Aorta (tissue), 5 donors: Measurements from ENCODE around the gene KCNJ1. TPM values are rescaled to one million over a fixed set of nuclear protein-coding genes. Genes with fewer than 3 reads are reported as not detected.

Experiments used
- ATAC-seq: fragments of 200-7000 bp; cut with Tn5 transposase; one replicate; pipeline ENCODE4 v1.9.1; 2022; ENCODE audit warnings: moderate library complexity; ENCODE audit not compliant: low FRiP score
- DNase-seq, 2 donors: peaks; one replicate each; pipeline ENCODE4 v3.0.0-alpha.2; 2020
- H3K27ac ChIP-seq, 2 donors: one replicate each; pipeline ENCODE4 v1.5.1; 2013; ENCODE audit warnings: low read length in 2 of 2, mild to moderate bottlenecking in 2 of 2, moderate library complexity in 2 of 2, control low read depth in 1 of 2, inconsistent platforms in 1 of 2, low read depth in 1 of 2
- H3K27me3 ChIP-seq, 2 donors: one replicate each; pipeline ENCODE4 v1.6.1; 2013; ENCODE audit warnings: control low read depth in 1 of 2, low read length in 1 of 2, mild to moderate bottlenecking in 1 of 2, moderate library complexity in 1 of 2; ENCODE audit not compliant: insufficient read depth in 2 of 2, control insufficient read depth in 1 of 2
- H3K36me3 ChIP-seq, 2 donors: one replicate each; pipeline ENCODE4 v1.6.1; 2013; ENCODE audit warnings: control low read depth in 1 of 2, low read length in 1 of 2, mild to moderate bottlenecking in 1 of 2; ENCODE audit not compliant: insufficient read depth in 2 of 2, control insufficient read depth in 1 of 2
- H3K4me1 ChIP-seq, 2 donors: one replicate each; pipeline ENCODE4 v1.6.1; 2013; ENCODE audit warnings: low read length in 2 of 2, control low read depth in 1 of 2, mild to moderate bottlenecking in 1 of 2, moderate library complexity in 1 of 2; ENCODE audit not compliant: insufficient read depth in 2 of 2, control insufficient read depth in 1 of 2
- H3K4me3 ChIP-seq, 2 donors: one replicate each; pipeline ENCODE4 v1.5.1; 2013; ENCODE audit warnings: low read length in 2 of 2, control low read depth in 1 of 2, mild to moderate bottlenecking in 1 of 2
- H3K9me3 ChIP-seq: one replicate; pipeline ENCODE4 v1.6.1; 2013; ENCODE audit warnings: mild to moderate bottlenecking, low read length; ENCODE audit not compliant: control insufficient read depth
- WGBS, 2 donors: extraction: QIAGEN DNeasy Blood & Tissue Kit; methylation state at CpG; one replicate each; pipeline ENCODE4 v1.1.7; 2013; 5-methylcytosine and 5-hydroxymethylcytosine counted together
- intact Hi-C, 2 donors: fragments of 100-400 bp; cut with DNase I; formaldehyde crosslinking; loops; one replicate each; pipeline versions ENCODE4 v1.14.2 to v1.15.0; 2022
- polyA plus RNA-seq, 2 donors: library from polyadenylated mRNA; stranded (reverse); fragments of 200-250 nt; gene quantifications; one replicate each; pipeline ENCODE4 v1.2.3, GENCODE V29; 2013
- total RNA-seq, 2 donors: library from RNA; stranded (reverse); fragmentation: NEBNext Ultra II Directional; extraction: Animal tissue kit (Norgen Biotek cat#: 25700); gene quantifications; one replicate each; pipeline ENCODE4 v1.2.1, GENCODE V29; 2021
- donor health status: healthy with polysubstance abuse.
- donor health status: Bipolar disorder and iron deficiency.
- donor health status: DM: no; HTN: no; CAD: no.
- donor health status: DM: no; HTN: no; CAD: no.
- donor health status: DM: yes; HTN: yes; CAD: no.

The KCNJ1 gene
- total and polyA plus RNA-seq, 4 donors: 0.19 to 0.24 TPM; not detected in 2

GRCh38 chr11:128802358-128802981 lies 64.6 kb downstream of the KCNJ1 start:
- ATAC-seq: peak; percentile 23
- intact Hi-C loops: no loop called here
- WGBS, 2 donors: 69 to 79% methylated on average over 4 of the region's 4 CpGs

GRCh38 chr11:128800871-128801417 lies 66.2 kb downstream of the KCNJ1 start:
- no peaks in the 10 kb centered on the region for H3K9me3 ChIP-seq
- WGBS, 2 donors: 97 to 98% methylated on average over 8 of the region's 8 CpGs
- no peaks in the 10 kb centered on the region for H3K4me1 ChIP-seq
- no peak for ATAC-seq
- no peak overlapping the region for H3K4me3 ChIP-seq
- DNase-seq: no peak
- no peaks in the 10 kb centered on the region for H3K36me3 ChIP-seq
- intact Hi-C loops: no loop called here
- no peak overlapping the region for H3K27ac ChIP-seq
- no peaks in the 10 kb centered on the region for H3K27me3 ChIP-seq

More at GRCh38 chr11:128802358-128802981, 64.6 kb downstream of the KCNJ1 start:
- no peak for DNase-seq
- Histone ChIP-seq H3K36me3 (no peaks in the 10 kb centered on the region), H3K4me3 (no peak overlapping the region), H3K27ac (no peak overlapping the region), H3K27me3 (no peaks in the 10 kb centered on the region), H3K9me3 (no peaks in the 10 kb centered on the region), H3K4me1 (no peaks in the 10 kb centered on the region)

- intact Hi-C loops: no loop called here
- Histone ChIP-seq H3K4me3 (no peak overlapping the region), H3K4me1 (no peaks in the 10 kb centered on the region), H3K27me3 (no peaks in the 10 kb centered on the region), H3K9me3 (no peaks in the 10 kb centered on the region), H3K27ac (no peak overlapping the region), H3K36me3 (no peaks in the 10 kb centered on the region)
- ATAC-seq (no peak), DNase-seq (no peak)
- WGBS, 2 donors: 93 to 97% methylated on average over 2 of the region's 2 CpGs
These were observed 70.8 kb downstream of the KCNJ1 start for GRCh38 chr11:128796270-128796669.

- Histone ChIP-seq H3K36me3 (no peaks in the 10 kb centered on the region), H3K27ac (no peak overlapping the region), H3K9me3 (no peaks in the 10 kb centered on the region), H3K4me1 (no peaks in the 10 kb centered on the region), H3K4me3 (no peak overlapping the region), H3K27me3 (no peaks in the 10 kb centered on the region)
- ATAC-seq (no peak), DNase-seq (peak in 1 of 2 donors; percentile 64)
- intact Hi-C loops: no loop called here
- WGBS, 2 donors: 24 to 29% methylated on average over 11 of the region's 11 CpGs
These were observed 76.9 kb downstream of the KCNJ1 start for GRCh38 chr11:128790196-128790595.

- Histone ChIP-seq H3K9me3 (no peaks in the 10 kb centered on the region), H3K27me3 (no peaks in the 10 kb centered on the region), H3K4me3 (no peak overlapping the region), H3K36me3 (no peaks in the 10 kb centered on the region), H3K4me1 (no peaks in the 10 kb centered on the region), H3K27ac (no peak overlapping the region)
- intact Hi-C loops: no loop called here
- ATAC-seq (no peak), DNase-seq (no peak)
- WGBS, 2 donors: 89 to 94% methylated on average over 17 of the region's 17 CpGs
These were observed 77.5 kb downstream of the KCNJ1 start for GRCh38 chr11:128789497-128790150.

Other genes starting within 250 kb of the KCNJ1 start
- 10 to 100 TPM; 32.5 to 65.0 TPM for gene FLI1, start 173.2 kb downstream of the KCNJ1 start, total RNA-seq
- 1 to 10 TPM; 4.1 to 5.5 TPM for gene FLI1, start 173.2 kb downstream of the KCNJ1 start, polyA plus RNA-seq
- 1 to 10 TPM; 2.0 to 3.5 TPM for gene KCNJ5, start 24.1 kb upstream of the KCNJ1 start, total RNA-seq
- 1 to 10 TPM in 1 of 2 donors, under 1 TPM in 1; 0.31 to 1.6 TPM for gene KCNJ5, start 24.1 kb upstream of the KCNJ1 start, polyA plus RNA-seq
- not detected for gene TP53AIP1, start 75.6 kb upstream of the KCNJ1 start, total RNA-seq
- not detected for gene TP53AIP1, start 75.6 kb upstream of the KCNJ1 start, polyA plus RNA-seq